ENCODE data around the gene GNG7. TPM values are rescaled to one million over a fixed set of nuclear protein-coding genes. Genes with fewer than 3 reads are reported as not detected.

The GNG7 gene
- polyA plus RNA-seq, 1 of the 3 experiments (the other 2 are of a cell fraction) = 2.2 TPM

- no peak overlapping the region for H3K27ac ChIP-seq (ENCODE audit: low read depth in 2 of 2, low read length in 1 of 2)
- no peak overlapping the region for H2AFZ ChIP-seq (ENCODE audit: low read depth)
- H3K9me3 ChIP-seq = no peaks in the 10 kb centered on the region
- no peaks in the 10 kb centered on the region for H3K36me3 ChIP-seq (replicated peaks in 1 of 2; ENCODE audit: control insufficient read depth in 1 of 2, insufficient read depth in 2 of 2, low read length in 1 of 2)
- ChIA-PET POLR2A (no interaction called here), CTCF (interaction anchor here (0.5 to 1.9 kb wide), 4 partner anchors 9 to 385 kb away, joined by 3 to 6 read pairs (median 3); no protein-coding TSS in a partner anchor)
- H3K79me2 ChIP-seq (ENCODE audit: insufficient read depth) = no peaks in the 10 kb centered on the region
- DNase-seq = no peak
- no peak overlapping the region for H3K9ac ChIP-seq
- no peak overlapping the region for H3K4me3 ChIP-seq (ENCODE audit: low read depth in 2 of 2, low read length in 1 of 2)
- no peaks in the 10 kb centered on the region for H4K20me1 ChIP-seq (ENCODE audit: insufficient read depth)
- peaks cover 7% of the 10 kb centered on the region for H3F3A ChIP-seq (replicated peaks; ENCODE audit: insufficient read depth)
- no peaks in the 10 kb centered on the region for H3K9me2 ChIP-seq
- no peaks in the 10 kb centered on the region for H3K27me3 ChIP-seq (ENCODE audit: insufficient read depth)
- H3K4me1 ChIP-seq (ENCODE audit: control insufficient read depth in 1 of 2, insufficient read depth in 2 of 2, low read depth in 1 of 2, low read length in 1 of 2) = no peaks in the 10 kb centered on the region
- no peak overlapping the region for H3K4me2 ChIP-seq
- TF ChIP-seq TAF1 (IDR thresholded peaks at IDR 0.05; ENCODE audit: borderline replicate concordance, low read depth, low read length) = no peak
- TF ChIP-seq EP300 (IDR thresholded peaks at IDR 0.05; ENCODE audit: borderline replicate concordance in 1 of 2, low read depth in 1 of 2, low read length in 1 of 2) = no peak
- TF ChIP-seq, protein P1, sequence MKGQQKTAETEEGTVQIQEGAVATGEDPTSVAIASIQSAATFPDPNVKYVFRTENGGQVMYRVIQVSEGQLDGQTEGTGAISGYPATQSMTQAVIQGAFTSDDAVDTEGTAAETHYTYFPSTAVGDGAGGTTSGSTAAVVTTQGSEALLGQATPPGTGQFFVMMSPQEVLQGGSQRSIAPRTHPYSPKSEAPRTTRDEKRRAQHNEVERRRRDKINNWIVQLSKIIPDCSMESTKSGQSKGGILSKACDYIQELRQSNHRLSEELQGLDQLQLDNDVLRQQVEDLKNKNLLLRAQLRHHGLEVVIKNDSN (IDR thresholded peaks at IDR 0.05; ENCODE audit: borderline replicate concordance, low read depth) = no peak
- TF ChIP-seq, protein P2, sequence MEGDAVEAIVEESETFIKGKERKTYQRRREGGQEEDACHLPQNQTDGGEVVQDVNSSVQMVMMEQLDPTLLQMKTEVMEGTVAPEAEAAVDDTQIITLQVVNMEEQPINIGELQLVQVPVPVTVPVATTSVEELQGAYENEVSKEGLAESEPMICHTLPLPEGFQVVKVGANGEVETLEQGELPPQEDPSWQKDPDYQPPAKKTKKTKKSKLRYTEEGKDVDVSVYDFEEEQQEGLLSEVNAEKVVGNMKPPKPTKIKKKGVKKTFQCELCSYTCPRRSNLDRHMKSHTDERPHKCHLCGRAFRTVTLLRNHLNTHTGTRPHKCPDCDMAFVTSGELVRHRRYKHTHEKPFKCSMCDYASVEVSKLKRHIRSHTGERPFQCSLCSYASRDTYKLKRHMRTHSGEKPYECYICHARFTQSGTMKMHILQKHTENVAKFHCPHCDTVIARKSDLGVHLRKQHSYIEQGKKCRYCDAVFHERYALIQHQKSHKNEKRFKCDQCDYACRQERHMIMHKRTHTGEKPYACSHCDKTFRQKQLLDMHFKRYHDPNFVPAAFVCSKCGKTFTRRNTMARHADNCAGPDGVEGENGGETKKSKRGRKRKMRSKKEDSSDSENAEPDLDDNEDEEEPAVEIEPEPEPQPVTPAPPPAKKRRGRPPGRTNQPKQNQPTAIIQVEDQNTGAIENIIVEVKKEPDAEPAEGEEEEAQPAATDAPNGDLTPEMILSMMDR (IDR thresholded peaks at IDR 0.05) = no peak
- WGBS (ENCODE audit: low lambda C conversion rate) = 55% methylated on average over 15 of the region's 21 CpGs
Observed at GRCh38 chr19:2569596-2570465, 132.7 kb downstream of the GNG7 start.

DNA sequence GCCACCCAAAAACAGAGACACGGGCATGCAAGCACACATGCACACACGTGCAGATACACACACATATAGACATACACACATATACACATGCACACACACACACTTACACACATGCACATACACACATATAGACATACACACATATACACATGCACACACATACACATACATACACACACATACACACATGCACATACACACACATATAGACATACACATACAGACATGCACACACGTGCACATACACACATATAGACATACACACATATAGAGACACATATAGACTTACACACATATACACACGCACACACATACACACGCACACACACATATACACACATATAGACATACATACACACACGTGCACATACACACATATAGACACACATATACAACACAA lies 134.5 kb downstream of the GNG7 start:
- no peak overlapping the region for H3K27ac ChIP-seq (ENCODE audit: low read depth in 2 of 2, low read length in 1 of 2)
- ChIA-PET CTCF (interaction anchor here (0.9 kb wide), 1 partner anchor 12 kb away, joined by 3 read pairs; no protein-coding TSS in a partner anchor), POLR2A (no interaction called here)
- H3K27me3 ChIP-seq (ENCODE audit: insufficient read depth) = no peaks in the 10 kb centered on the region
- 39% methylated on average over 6 of the region's 6 CpGs for WGBS (ENCODE audit: low lambda C conversion rate)
- no peaks in the 10 kb centered on the region for H3K36me3 ChIP-seq (replicated peaks in 1 of 2; ENCODE audit: control insufficient read depth in 1 of 2, insufficient read depth in 2 of 2, low read length in 1 of 2)
- no peak overlapping the region for H2AFZ ChIP-seq (ENCODE audit: low read depth)
- H3K9me3 ChIP-seq = no peaks in the 10 kb centered on the region
- no peak overlapping the region for H3K4me3 ChIP-seq (ENCODE audit: low read depth in 2 of 2, low read length in 1 of 2)
- no peak overlapping the region for H3K9ac ChIP-seq
- H3F3A ChIP-seq (replicated peaks; ENCODE audit: insufficient read depth) = peaks cover 7% of the 10 kb centered on the region
- H3K9me2 ChIP-seq = no peaks in the 10 kb centered on the region
- DNase-seq = no peak
- H3K79me2 ChIP-seq (ENCODE audit: insufficient read depth) = no peaks in the 10 kb centered on the region
- no peaks in the 10 kb centered on the region for H4K20me1 ChIP-seq (ENCODE audit: insufficient read depth)
- no peak for TF ChIP-seq JUND (IDR thresholded peaks at IDR 0.05)
- no peak overlapping the region for H3K4me2 ChIP-seq
- H3K4me1 ChIP-seq (ENCODE audit: control insufficient read depth in 1 of 2, insufficient read depth in 2 of 2, low read depth in 1 of 2, low read length in 1 of 2) = no peaks in the 10 kb centered on the region

GRCh38 chr19:2567580-2567979 lies 134.9 kb downstream of the GNG7 start:
- Histone ChIP-seq H2AFZ (ENCODE audit: low read depth) (no peak overlapping the region), H3K27me3 (ENCODE audit: insufficient read depth) (no peaks in the 10 kb centered on the region), H4K20me1 (ENCODE audit: insufficient read depth) (no peaks in the 10 kb centered on the region), H3K27ac (ENCODE audit: low read depth in 2 of 2, low read length in 1 of 2) (no peak overlapping the region), H3F3A (replicated peaks; ENCODE audit: insufficient read depth) (peaks cover 7% of the 10 kb centered on the region), H3K4me1 (ENCODE audit: control insufficient read depth in 1 of 2, insufficient read depth in 2 of 2, low read depth in 1 of 2, low read length in 1 of 2) (no peaks in the 10 kb centered on the region), H3K9me3 (no peaks in the 10 kb centered on the region), H3K9ac (no peak overlapping the region), H3K9me2 (no peaks in the 10 kb centered on the region), H3K36me3 (replicated peaks in 1 of 2; ENCODE audit: control insufficient read depth in 1 of 2, insufficient read depth in 2 of 2, low read length in 1 of 2) (no peaks in the 10 kb centered on the region), H3K4me2 (no peak overlapping the region), H3K4me3 (ENCODE audit: low read depth in 2 of 2, low read length in 1 of 2) (no peak overlapping the region), H3K79me2 (ENCODE audit: insufficient read depth) (no peaks in the 10 kb centered on the region)
- WGBS (ENCODE audit: low lambda C conversion rate) = 73% methylated on average over 15 of the region's 17 CpGs
- ChIA-PET CTCF (interaction anchor here (0.6 to 0.9 kb wide), 2 partner anchors 12 to 1021 kb away, joined by 3 read pairs; no protein-coding TSS in a partner anchor), POLR2A (no interaction called here)
- DNase-seq = no peak
- TF ChIP-seq YY1 (IDR thresholded peaks at IDR 0.05; ENCODE audit: low read depth) (no peak), POLR2AphosphoS5 (IDR thresholded peaks at IDR 0.05; ENCODE audit: low read depth, low read length) (no peak), CHD2 (IDR thresholded peaks at IDR 0.05; ENCODE audit: low read length, partially characterized antibody) (no peak), GATA2 (CRISPR knock-in tag; IDR thresholded peaks at IDR 0.05) (no peak), TCF12 (IDR thresholded peaks at IDR 0.05) (no peak), IRF3 (IDR thresholded peaks at IDR 0.05; ENCODE audit: low read depth, low read length) (no peak)
- TF ChIP-seq, protein P3, sequence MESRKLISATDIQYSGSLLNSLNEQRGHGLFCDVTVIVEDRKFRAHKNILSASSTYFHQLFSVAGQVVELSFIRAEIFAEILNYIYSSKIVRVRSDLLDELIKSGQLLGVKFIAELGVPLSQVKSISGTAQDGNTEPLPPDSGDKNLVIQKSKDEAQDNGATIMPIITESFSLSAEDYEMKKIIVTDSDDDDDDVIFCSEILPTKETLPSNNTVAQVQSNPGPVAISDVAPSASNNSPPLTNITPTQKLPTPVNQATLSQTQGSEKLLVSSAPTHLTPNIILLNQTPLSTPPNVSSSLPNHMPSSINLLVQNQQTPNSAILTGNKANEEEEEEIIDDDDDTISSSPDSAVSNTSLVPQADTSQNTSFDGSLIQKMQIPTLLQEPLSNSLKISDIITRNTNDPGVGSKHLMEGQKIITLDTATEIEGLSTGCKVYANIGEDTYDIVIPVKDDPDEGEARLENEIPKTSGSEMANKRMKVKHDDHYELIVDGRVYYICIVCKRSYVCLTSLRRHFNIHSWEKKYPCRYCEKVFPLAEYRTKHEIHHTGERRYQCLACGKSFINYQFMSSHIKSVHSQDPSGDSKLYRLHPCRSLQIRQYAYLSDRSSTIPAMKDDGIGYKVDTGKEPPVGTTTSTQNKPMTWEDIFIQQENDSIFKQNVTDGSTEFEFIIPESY (IDR thresholded peaks at IDR 0.05; ENCODE audit: borderline replicate concordance, low read depth) = no peak
- TF ChIP-seq, protein P1 (IDR thresholded peaks at IDR 0.05; ENCODE audit: borderline replicate concordance, low read depth) = no peak
- TF ChIP-seq, protein P4, sequence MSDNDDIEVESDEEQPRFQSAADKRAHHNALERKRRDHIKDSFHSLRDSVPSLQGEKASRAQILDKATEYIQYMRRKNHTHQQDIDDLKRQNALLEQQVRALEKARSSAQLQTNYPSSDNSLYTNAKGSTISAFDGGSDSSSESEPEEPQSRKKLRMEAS (IDR thresholded peaks at IDR 0.05; ENCODE audit: low read depth) = no peak
